ENCODE data around the gene ALDH1L1. TPM values are rescaled to one million over a fixed set of nuclear protein-coding genes. Genes with fewer than 3 reads are reported as not detected.

Gene ALDH1L1
- total and polyA plus RNA-seq, 8 donors: 1.4 to 17.4 (median 5.2) TPM

DNA sequence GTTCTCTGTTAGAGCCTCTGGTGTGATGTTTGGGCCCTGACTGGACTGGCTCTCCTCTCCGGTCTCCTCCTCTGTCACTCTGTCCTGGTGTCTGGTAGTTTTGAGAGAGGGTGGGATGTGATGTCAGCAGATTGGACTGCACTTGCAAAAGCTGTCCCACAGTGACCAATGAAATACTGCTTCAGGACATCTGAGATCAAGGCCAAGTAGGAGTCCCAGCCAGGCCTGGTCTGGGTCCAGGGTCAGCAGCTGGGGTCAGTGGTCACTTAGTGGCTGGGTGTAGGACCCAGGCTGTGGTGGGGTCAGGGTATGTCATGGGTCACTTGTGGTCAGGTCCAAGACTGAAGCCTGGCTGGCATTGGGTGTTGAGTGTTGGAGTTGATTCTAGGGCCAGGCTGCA is 20.9 kb downstream of the ALDH1L1 start:
- WGBS, 5 donors: 85 to 100% (median 93%) methylated on average over 1 of the region's 1 CpG
- Histone ChIP-seq H3K27me3 (no peaks in the 10 kb centered on the region), H3K4me3 (no peak overlapping the region), H3K36me3 (peaks cover 0 to 21% (median 0%) of the 10 kb centered on the region in 4 donors), H3K27ac (no peak overlapping the region), H3K4me1 (no peaks in the 10 kb centered on the region), H3K9me3 (peaks cover 0 to 5% (median 0%) of the 10 kb centered on the region in 4 donors)
- DNase-seq: no peak
- intact Hi-C loops (cut with DNase I; ENCODE audit: low total_unique reads): no loop called here
- TF ChIP-seq POLR2A (IDR thresholded peaks at IDR 0.05) (no peak), EP300 (IDR thresholded peaks at IDR 0.05) (no peak), POLR2AphosphoS5 (IDR thresholded peaks at IDR 0.05) (no peak)
- TF ChIP-seq, protein P1, sequence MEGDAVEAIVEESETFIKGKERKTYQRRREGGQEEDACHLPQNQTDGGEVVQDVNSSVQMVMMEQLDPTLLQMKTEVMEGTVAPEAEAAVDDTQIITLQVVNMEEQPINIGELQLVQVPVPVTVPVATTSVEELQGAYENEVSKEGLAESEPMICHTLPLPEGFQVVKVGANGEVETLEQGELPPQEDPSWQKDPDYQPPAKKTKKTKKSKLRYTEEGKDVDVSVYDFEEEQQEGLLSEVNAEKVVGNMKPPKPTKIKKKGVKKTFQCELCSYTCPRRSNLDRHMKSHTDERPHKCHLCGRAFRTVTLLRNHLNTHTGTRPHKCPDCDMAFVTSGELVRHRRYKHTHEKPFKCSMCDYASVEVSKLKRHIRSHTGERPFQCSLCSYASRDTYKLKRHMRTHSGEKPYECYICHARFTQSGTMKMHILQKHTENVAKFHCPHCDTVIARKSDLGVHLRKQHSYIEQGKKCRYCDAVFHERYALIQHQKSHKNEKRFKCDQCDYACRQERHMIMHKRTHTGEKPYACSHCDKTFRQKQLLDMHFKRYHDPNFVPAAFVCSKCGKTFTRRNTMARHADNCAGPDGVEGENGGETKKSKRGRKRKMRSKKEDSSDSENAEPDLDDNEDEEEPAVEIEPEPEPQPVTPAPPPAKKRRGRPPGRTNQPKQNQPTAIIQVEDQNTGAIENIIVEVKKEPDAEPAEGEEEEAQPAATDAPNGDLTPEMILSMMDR (IDR thresholded peaks at IDR 0.05): no peak

DNA sequence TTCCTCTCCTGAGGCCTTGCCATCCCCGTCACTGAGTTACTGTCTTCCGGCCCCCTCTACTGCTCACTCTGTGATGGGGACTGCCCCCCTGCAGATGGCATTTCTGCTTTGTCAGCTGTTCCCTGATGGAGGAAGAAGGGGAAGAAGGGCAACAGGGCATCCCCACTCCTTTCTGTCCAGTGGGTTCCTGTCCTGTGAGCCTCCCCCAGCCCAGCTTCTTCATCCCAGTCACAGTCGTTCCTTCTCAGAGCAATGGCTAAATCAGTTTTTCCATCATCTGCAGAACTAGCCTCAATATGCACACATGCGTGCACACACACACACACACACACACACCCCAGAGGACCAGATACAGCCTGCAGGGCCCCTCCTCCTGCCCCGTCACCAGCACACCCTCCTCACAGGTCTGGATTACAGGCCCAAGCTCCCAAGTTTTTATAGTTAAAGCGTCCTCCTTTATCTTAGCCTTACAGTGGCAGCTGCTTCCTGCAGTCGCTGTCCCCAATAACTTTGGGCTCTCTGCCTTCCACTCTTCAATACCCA is 21.4 kb downstream of the ALDH1L1 start:
- intact Hi-C loops (cut with DNase I; ENCODE audit: low total_unique reads): no loop called here
- 80 to 90% (median 87%) methylated on average over 7 of the region's 7 CpGs for WGBS, 5 donors
- Histone ChIP-seq H3K27ac (no peak overlapping the region), H3K4me1 (no peaks in the 10 kb centered on the region), H3K9me3 (no peaks in the 10 kb centered on the region), H3K36me3 (peaks cover 0 to 26% (median 0%) of the 10 kb centered on the region in 4 donors), H3K4me3 (no peak overlapping the region), H3K27me3 (no peaks in the 10 kb centered on the region)
- TF ChIP-seq, protein P1 (IDR thresholded peaks at IDR 0.05): no peak
- no peak for TF ChIP-seq EP300 (IDR thresholded peaks at IDR 0.05)
- TF ChIP-seq POLR2A (IDR thresholded peaks at IDR 0.05): no peak
- no peak for TF ChIP-seq POLR2AphosphoS5 (IDR thresholded peaks at IDR 0.05)
- no peak for DNase-seq

DNA sequence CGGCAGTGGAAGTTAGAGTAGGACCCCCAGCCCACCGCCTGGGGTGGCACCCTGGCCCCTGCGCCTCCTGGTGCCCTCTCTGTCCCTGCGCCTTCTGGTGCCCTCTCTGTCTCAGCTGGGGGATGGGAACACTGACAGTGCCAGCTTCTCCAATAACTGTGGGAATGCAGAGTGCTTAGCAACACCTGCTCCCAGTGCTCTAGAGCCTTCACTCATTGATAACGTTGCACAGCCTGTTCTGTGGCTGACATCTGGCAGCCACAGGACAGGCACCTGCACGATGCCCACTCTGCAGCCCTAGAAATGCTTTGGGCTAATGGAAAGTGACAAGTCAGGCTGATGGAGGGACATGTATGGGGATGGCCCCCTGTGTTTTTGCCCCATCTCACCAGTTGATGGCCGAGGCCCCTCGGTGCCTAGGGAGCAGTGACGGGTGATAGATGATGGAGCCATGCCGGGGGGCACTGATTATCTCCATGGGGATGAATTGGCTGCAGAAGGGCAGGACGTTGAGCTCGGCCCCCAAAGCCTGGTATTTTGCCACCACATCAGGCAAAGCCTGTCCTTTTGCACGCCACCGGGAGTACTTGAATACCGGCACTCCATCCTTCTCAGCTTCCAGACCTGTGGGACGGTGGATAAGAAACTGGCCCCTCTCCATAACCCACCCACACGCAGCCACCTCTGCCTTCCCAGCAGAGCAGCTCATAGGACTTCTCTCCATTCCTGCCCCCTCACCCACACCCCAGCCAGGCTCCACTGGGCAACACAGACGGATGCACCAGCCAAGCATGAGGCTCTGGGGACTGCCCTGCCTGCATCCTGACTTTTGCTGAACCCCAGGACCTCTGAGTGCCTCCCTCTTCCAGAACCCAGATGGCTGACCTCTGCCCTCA is 22.1 kb downstream of the ALDH1L1 start:
- Histone ChIP-seq H3K9me3 (no peaks in the 10 kb centered on the region), H3K4me1 (no peaks in the 10 kb centered on the region), H3K27ac (no peak overlapping the region), H3K27me3 (no peaks in the 10 kb centered on the region), H3K36me3 (peaks cover 0 to 34% (median 0%) of the 10 kb centered on the region in 4 donors), H3K4me3 (no peak overlapping the region)
- DNase-seq: no peak
- WGBS, 5 donors: 83 to 86% (median 85%) methylated on average over 16 to 18 of the region's 18 CpGs
- TF ChIP-seq EP300 (IDR thresholded peaks at IDR 0.05): no peak
- TF ChIP-seq, protein P1 (IDR thresholded peaks at IDR 0.05): no peak
- no peak for TF ChIP-seq POLR2A (IDR thresholded peaks at IDR 0.05)
- TF ChIP-seq POLR2AphosphoS5 (IDR thresholded peaks at IDR 0.05): no peak
- intact Hi-C loops (cut with DNase I; ENCODE audit: low total_unique reads): no loop called here

DNA sequence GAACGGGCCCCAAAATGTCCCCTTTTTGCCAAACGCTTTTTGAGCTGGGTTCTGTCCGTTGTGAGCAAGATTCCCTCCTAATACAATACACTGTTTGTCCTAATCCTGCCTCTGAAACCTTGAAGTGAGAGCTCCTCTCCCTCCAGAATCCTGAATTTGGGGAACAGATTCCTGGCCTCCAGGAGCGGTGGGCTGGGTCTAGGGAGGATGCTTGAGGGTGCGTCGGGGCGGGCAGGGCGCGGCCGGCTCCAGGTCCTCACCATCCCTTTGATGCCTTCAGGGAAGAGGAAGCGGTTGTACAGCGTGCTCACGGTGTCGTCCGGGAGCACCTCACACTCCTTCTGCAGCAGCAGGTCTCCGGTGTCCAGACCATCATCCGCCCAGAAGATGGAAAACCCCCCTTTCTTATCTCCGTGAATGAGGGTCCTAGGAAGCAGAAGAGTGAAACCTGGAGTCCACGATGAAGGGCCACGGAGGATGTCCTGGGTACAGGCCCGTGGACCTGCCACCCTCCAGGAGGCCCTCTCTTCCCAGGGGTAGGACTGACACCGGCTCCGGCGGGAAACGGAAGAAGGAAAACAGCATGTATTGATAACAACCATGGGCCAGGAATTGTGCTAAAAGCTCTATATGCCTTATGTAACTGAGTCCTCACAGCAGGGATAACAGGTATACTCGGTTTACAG is 23.2 kb downstream of the ALDH1L1 start:
- Histone ChIP-seq H3K27ac (no peak overlapping the region), H3K4me1 (no peaks in the 10 kb centered on the region), H3K27me3 (no peaks in the 10 kb centered on the region), H3K4me3 (no peak overlapping the region), H3K9me3 (no peaks in the 10 kb centered on the region), H3K36me3 (peaks cover 0 to 43% (median 0%) of the 10 kb centered on the region in 4 donors)
- 88 to 95% (median 94%) methylated on average over 25 to 26 of the region's 26 CpGs for WGBS, 5 donors
- DNase-seq: no peak
- intact Hi-C loops (cut with DNase I; ENCODE audit: low total_unique reads): no loop called here
- TF ChIP-seq, protein P1 (IDR thresholded peaks at IDR 0.05): no peak
- no peak for TF ChIP-seq POLR2A (IDR thresholded peaks at IDR 0.05)
- no peak for TF ChIP-seq POLR2AphosphoS5 (IDR thresholded peaks at IDR 0.05)
- no peak for TF ChIP-seq EP300 (IDR thresholded peaks at IDR 0.05)

Data from stomach (tissue), 9 donors.